ENCODE measurements around the gene PSME3IP1. TPM values are rescaled to one million over a fixed set of nuclear protein-coding genes. Genes with fewer than 3 reads are reported as not detected.

The PSME3IP1 gene
- total RNA-seq, 1 donor, result 71.2 TPM

GRCh38 chr16:57196753-57197152 lies 10.9 kb upstream of the PSME3IP1 start:
- TF ChIP-seq, protein P1, sequence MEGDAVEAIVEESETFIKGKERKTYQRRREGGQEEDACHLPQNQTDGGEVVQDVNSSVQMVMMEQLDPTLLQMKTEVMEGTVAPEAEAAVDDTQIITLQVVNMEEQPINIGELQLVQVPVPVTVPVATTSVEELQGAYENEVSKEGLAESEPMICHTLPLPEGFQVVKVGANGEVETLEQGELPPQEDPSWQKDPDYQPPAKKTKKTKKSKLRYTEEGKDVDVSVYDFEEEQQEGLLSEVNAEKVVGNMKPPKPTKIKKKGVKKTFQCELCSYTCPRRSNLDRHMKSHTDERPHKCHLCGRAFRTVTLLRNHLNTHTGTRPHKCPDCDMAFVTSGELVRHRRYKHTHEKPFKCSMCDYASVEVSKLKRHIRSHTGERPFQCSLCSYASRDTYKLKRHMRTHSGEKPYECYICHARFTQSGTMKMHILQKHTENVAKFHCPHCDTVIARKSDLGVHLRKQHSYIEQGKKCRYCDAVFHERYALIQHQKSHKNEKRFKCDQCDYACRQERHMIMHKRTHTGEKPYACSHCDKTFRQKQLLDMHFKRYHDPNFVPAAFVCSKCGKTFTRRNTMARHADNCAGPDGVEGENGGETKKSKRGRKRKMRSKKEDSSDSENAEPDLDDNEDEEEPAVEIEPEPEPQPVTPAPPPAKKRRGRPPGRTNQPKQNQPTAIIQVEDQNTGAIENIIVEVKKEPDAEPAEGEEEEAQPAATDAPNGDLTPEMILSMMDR (IDR thresholded peaks at IDR 0.05; ENCODE audit: insufficient read depth, low read depth, low read length), result no peak
- DNase-seq (ENCODE audit: low read depth), result no peak
- H3K4me3 ChIP-seq (ENCODE audit: low read depth, low read length), result no peak overlapping the region

DNA sequence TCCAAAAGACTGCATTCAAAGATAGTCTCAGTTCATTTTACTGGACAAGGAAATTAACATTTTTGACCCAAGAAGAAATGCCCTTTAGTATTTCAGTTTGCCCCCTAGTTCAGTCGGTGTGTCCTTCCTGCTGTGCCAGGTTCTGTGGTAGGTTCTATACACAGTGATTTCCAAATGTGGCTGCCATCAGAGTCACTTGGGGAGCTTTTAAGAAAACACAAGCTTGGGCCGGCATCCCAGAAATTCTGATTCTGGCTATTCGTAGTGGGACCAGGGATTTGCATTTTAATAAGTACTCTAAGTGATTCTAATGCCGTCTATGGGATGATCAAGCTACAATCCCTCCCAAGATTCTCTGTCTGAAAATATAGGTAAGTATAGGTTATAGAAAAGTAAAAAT lies 10.4 kb upstream of the PSME3IP1 start:
- TF ChIP-seq, protein P1 (IDR thresholded peaks at IDR 0.05; ENCODE audit: insufficient read depth, low read depth, low read length), result no peak
- DNase-seq (ENCODE audit: low read depth), result no peak
- no peak overlapping the region for H3K4me3 ChIP-seq (ENCODE audit: low read depth, low read length)

GRCh38 chr16:57194512-57194911 lies 8.7 kb upstream of the PSME3IP1 start:
- DNase-seq (ENCODE audit: low read depth), result peak; percentile 94
- peak overlapping the region; percentile 2 for H3K4me3 ChIP-seq (ENCODE audit: low read depth, low read length)
- TF ChIP-seq, protein P1 (IDR thresholded peaks at IDR 0.05; ENCODE audit: insufficient read depth, low read depth, low read length), result no peak

GRCh38 chr16:57192720-57193486 lies 7.1 kb upstream of the PSME3IP1 start:
- DNase-seq (ENCODE audit: low read depth), result peak; percentile 85
- peak overlapping the region; percentile 19 for H3K4me3 ChIP-seq (ENCODE audit: low read depth, low read length)
- TF ChIP-seq, protein P1 (IDR thresholded peaks at IDR 0.05; ENCODE audit: insufficient read depth, low read depth, low read length), result no peak

GRCh38 chr16:57192146-57192545 lies 6.3 kb upstream of the PSME3IP1 start:
- no peak for DNase-seq (ENCODE audit: low read depth)
- no peak overlapping the region for H3K4me3 ChIP-seq (ENCODE audit: low read depth, low read length)
- TF ChIP-seq, protein P1 (IDR thresholded peaks at IDR 0.05; ENCODE audit: insufficient read depth, low read depth, low read length), result no peak

- TF ChIP-seq, protein P1 (IDR thresholded peaks at IDR 0.05; ENCODE audit: insufficient read depth, low read depth, low read length), result no peak
- DNase-seq (ENCODE audit: low read depth), result peak; percentile 72
- H3K4me3 ChIP-seq (ENCODE audit: low read depth, low read length), result no peak overlapping the region
Observed at GRCh38 chr16:57191056-57191571, 5.3 kb upstream of the PSME3IP1 start.
